ENCODE measurements around the gene NT5DC2.
A peak's percentile ranks its signal among the peaks of the same experiment; 100 is the strongest.

Gene NT5DC2

DNA sequence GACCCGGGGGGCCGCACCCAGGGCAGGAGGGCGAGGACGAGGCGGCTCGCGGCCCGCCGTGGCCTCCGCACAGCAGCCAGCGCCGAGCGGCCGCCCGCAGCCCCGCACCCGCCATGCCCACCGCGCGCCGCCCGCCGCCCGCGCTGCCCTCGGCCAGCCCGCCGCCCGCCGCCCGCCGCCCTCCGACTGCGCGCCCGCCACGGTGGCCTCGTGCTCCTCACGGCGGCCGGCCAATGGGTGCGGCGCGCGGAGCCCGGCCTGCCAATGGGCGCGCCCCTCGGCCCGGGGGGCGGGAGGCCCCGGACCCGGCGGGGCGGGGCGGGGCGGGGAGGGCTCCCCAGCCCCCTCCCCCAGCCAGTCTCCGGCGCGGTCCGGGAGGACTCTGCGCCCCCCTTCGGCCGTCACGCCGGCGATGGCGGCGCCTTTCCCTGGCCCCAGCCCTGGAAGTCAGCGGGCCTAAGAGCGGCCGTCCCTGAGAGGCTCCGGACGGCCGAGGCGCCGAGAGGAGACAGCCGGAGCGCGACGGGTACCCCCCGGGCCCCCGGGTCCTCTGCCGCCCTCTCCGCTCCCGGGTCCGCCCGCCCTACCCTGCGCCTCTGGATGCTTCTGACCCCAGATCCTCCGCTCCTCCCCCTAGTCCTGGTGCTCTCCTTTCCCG is at the start of gene NT5DC2:
Gene NT5DC2, minus strand, starts transcription at position 235 of the 658 bp plus-strand sequence. Its CDS starts 120 bp downstream, at position 115.
- peak within 1 kb of the TSS; percentile 70 for H3K9ac ChIP-seq (ENCODE audit: low read depth, low read length)
- peaks cover 12% of the 10 kb centered on the region for H3K4me1 ChIP-seq (ENCODE audit: insufficient read depth, low read length)
- H3K9me3 ChIP-seq (ENCODE audit: control insufficient read depth, insufficient read depth, low read length) = no peaks in the 10 kb centered on the region
- H3K36me3 ChIP-seq (ENCODE audit: insufficient read depth, low read length) = no peaks in the 10 kb centered on the region; the same call in 1 of the 2 replicates

DNA sequence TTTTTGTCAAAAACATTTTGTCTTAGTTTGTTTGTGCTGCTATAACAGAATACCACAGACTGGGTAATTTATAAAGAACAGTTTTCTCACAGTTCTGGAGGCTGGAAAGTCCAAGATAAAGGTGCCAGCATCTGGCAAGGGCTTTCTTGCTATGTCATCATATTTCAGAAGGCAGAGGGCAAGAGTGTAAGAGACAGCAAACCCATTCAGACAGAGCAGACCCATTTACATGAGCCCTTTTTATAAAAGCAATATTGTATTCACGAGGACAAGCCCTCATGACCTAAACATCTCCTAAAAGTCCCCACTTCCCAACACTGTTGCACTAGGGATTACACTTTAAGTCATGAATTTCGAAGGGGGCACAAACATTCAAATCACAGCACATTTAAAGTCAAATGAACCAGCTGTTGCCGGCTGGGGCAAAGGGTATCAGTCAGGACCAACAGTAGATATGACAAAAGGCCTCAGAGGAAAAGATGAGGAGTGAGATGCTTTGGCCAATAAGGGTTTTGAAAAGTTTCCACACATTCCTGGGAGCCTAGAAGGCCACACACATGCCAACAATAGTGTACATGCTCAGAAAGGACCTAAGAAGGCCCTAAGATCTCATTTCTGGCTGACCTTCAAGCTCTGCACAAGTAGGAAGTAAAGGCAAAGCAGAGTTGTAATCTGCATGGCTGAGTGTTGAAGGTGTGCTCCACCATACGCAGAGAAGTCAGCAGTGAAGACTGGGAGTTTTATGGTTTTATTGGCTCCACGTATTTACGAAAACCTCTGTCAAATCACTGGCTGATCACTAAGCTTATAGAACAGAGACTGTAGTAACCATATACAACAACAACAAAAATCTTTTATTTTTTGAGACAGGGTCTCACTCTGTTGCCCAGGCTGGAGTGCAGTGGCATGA is 40.7 kb upstream of the NT5DC2 start:
- Histone ChIP-seq H3K36me3 (ENCODE audit: insufficient read depth, low read length) (peaks cover 18% of the 10 kb centered on the region), H3K9me3 (ENCODE audit: control insufficient read depth, insufficient read depth, low read length) (no peaks in the 10 kb centered on the region), H3K4me1 (ENCODE audit: insufficient read depth, low read length) (no peaks in the 10 kb centered on the region), H3K9ac (ENCODE audit: low read depth, low read length) (no peak overlapping the region)

DNA sequence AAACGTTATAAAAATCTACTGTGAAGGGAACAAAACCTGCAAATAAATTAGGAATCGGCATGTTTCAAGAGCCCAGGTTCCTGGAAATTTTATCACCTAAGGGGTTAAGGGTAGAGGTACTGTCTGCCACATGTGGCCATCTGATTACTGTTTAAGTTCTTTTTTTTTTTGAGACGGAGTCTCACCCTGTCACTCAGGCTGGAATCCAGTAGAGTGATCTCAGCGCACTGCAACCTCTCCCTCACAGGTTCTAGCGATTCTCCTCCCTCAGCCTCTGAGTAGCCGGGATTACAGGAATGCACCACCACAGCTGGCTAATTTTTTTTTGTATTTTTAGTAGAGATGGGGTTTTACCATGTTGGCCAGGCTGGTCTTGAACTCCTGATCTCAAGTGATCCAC is 38.6 kb upstream of the NT5DC2 start:
- H3K4me1 ChIP-seq (ENCODE audit: insufficient read depth, low read length) = no peaks in the 10 kb centered on the region
- no peak overlapping the region for H3K9ac ChIP-seq (ENCODE audit: low read depth, low read length)
- H3K36me3 ChIP-seq (ENCODE audit: insufficient read depth, low read length) = peaks cover 12% of the 10 kb centered on the region; the same call in 1 of the 2 replicates
- no peaks in the 10 kb centered on the region for H3K9me3 ChIP-seq (ENCODE audit: control insufficient read depth, insufficient read depth, low read length)

DNA sequence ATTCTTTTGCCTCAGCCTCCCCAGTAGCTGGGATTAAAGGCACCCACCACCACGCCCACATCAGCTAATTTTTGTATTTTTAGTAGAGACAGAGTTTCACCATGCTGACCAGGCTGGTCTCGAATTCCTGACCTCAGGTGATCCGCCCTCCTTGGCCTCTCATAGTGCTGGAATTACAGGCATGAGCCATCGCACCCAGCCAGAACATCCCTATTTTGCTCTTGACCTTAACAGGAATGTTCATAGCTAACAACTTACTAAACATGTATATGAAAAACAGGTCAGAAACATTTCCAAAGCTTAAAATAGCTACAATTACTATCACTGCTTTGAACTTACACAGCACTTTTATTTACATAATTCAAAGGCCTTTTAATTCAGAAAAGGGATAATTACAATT is 36.4 kb upstream of the NT5DC2 start:
- no peaks in the 10 kb centered on the region for H3K9me3 ChIP-seq (ENCODE audit: control insufficient read depth, insufficient read depth, low read length)
- no peaks in the 10 kb centered on the region for H3K4me1 ChIP-seq (ENCODE audit: insufficient read depth, low read length)
- no peak overlapping the region for H3K9ac ChIP-seq (ENCODE audit: low read depth, low read length)
- 0 out of 2 replicates have a peak, but pooled peaks cover 6% of the 10 kb centered on the region for H3K36me3 ChIP-seq (ENCODE audit: insufficient read depth, low read length)

DNA sequence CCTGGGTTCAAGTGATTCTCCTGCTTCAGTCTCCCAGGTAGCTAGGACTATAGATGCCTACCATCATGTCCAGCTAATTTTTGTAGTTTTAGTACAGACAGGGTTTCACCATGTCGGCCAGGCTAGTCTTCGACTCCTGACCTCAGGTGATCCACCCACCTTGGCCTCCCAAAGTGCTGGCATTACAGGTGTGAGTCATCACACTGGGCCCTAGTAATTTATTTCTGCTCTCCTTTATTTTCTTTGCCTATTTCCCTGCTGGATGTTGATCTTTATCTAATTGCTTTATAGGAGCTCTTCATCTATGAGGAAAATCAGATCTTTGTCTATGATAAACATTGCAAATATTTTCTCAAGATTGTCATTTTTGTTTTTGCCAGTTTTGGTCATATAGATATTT is 34.4 kb upstream of the NT5DC2 start:
- no peak overlapping the region for H3K9ac ChIP-seq (ENCODE audit: low read depth, low read length)
- no peaks in the 10 kb centered on the region for H3K9me3 ChIP-seq (ENCODE audit: control insufficient read depth, insufficient read depth, low read length)
- H3K4me1 ChIP-seq (ENCODE audit: insufficient read depth, low read length) = no peaks in the 10 kb centered on the region
- peaks cover 3% of the 10 kb centered on the region; the same call in 1 of the 2 replicates for H3K36me3 ChIP-seq (ENCODE audit: insufficient read depth, low read length)

DNA sequence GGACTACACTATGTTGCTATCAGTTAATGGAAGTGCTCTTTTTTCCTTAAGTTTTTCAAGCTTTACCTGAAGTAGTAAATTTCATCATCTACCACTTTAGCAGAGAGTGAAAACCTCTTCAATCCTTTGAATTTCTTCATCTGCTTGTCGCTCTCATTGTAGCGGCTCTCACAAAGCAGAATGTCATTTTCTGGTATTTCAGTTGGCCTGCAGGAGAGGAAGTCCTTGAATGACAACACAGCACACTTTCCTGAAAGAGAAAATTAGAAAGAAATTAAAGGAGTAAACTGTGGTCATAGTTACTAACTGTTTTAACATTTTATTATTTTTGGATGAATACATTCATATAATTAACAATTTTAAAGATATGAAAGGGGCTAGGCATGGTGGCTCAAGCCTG is 30.3 kb upstream of the NT5DC2 start:
- Histone ChIP-seq H3K9ac (ENCODE audit: low read depth, low read length) (no peak overlapping the region), H3K4me1 (ENCODE audit: insufficient read depth, low read length) (no peaks in the 10 kb centered on the region), H3K9me3 (ENCODE audit: control insufficient read depth, insufficient read depth, low read length) (no peaks in the 10 kb centered on the region), H3K36me3 (ENCODE audit: insufficient read depth, low read length) (peaks cover 7% of the 10 kb centered on the region; the same call in 1 of the 2 replicates)

DNA sequence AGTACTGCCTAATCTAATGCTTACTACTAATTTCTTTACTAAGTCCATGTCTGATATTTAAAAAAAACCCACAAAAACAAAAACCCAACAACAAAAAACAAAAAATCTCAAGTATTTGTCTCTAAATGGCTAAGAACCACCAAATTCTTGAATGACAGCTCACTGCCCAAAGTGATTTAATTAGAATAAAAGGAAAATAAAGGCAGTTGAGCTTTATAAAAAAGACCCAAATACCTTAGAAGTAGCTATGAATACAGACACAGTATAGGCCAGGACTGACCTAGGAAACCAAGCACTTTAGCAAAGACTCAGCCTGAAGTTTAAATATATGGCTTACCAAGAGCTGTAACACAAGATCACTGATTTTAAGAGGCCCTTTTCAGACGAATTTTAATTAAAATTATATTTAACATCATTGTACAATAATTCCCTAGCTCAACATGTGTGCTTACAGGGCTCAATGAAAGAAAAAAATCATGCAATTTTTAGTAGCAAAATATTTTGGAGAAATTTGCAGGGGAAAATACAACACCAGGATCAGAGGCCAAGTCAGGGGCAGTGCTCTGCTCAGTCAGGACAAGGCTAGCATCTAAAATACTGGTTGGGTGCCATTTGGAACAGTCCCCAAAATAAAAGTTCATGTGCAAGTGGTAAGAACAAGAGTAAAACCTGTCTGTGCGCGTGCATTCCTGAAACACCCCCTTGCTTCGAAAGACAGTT is 27.5 kb upstream of the NT5DC2 start:
- Histone ChIP-seq H3K36me3 (ENCODE audit: insufficient read depth, low read length) (peaks cover 7% of the 10 kb centered on the region; the same call in 1 of the 2 replicates), H3K9me3 (ENCODE audit: control insufficient read depth, insufficient read depth, low read length) (no peaks in the 10 kb centered on the region), H3K4me1 (ENCODE audit: insufficient read depth, low read length) (peaks cover 6% of the 10 kb centered on the region; the same call in 1 of the 2 replicates), H3K9ac (ENCODE audit: low read depth, low read length) (no peak overlapping the region)

DNA sequence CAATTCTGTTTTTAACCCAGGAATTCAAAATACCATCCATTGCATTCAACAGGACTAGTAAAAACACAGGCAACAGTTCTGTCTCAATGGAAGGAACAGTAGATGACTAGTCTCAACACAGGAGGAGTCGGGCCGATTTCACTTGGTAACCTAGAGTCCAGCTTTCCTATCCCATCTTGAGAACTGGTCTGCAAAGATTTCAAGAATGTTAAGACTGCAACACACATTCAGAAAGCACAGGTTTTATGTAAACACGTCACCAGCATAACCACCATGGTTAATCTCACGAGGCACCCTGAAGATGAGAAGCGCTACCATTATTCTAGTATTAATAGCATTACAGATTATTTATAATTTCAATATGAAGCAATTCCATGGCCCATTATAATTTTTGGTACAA is 24.8 kb upstream of the NT5DC2 start:
- no peaks in the 10 kb centered on the region for H3K9me3 ChIP-seq (ENCODE audit: control insufficient read depth, insufficient read depth, low read length)
- H3K4me1 ChIP-seq (ENCODE audit: insufficient read depth, low read length) = peaks cover 6% of the 10 kb centered on the region; the same call in 1 of the 2 replicates
- no peak overlapping the region for H3K9ac ChIP-seq (ENCODE audit: low read depth, low read length)
- peaks cover 7% of the 10 kb centered on the region for H3K36me3 ChIP-seq (ENCODE audit: insufficient read depth, low read length)

DNA sequence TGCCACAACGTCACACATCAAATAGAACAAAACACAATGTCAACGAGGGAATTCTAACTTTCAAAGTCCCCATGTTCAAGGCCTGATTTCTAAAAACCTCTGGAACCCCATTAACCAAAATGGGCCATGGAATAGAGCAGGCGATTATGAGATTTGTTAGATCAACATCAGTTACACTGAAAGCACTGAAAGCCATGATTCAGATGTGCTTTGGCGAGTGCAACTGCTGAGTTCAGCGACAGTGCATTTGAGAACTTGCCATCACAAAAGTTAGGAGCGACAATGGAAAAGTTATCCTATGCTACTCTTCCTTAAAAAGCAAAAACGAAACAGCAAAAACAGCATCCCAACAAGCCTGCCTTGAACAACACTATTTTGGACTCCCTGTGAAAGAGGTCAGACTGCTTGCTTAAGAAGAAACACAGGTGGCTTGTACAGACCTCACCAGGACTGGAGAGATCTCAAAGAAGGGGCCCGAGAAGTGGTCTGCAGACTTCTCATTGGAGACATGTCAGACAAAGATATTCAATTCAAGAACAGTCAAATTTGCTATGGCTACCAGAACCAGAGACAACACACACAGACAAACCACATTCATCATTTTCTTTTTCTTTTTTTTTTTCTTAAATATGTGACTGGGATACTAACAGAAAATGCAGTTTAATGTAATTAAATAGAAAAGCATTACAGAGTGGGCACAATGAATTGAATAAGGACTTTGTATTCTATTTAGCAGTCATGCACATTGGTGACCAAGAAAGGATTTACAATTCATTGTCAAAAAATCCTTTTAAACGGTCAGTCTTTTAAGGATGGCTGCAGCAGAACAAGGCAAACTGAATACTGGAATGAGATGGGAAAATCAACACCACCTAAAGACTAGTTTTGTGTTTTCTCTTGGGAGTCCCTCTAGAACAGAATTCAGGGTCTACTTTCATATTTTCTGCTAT is 23.6 kb upstream of the NT5DC2 start:
- H3K36me3 ChIP-seq (ENCODE audit: insufficient read depth, low read length) = peaks cover 3% of the 10 kb centered on the region
- H3K4me1 ChIP-seq (ENCODE audit: insufficient read depth, low read length) = peaks cover 6% of the 10 kb centered on the region; the same call in 1 of the 2 replicates
- H3K9me3 ChIP-seq (ENCODE audit: control insufficient read depth, insufficient read depth, low read length) = no peaks in the 10 kb centered on the region
- no peak overlapping the region for H3K9ac ChIP-seq (ENCODE audit: low read depth, low read length)

DNA sequence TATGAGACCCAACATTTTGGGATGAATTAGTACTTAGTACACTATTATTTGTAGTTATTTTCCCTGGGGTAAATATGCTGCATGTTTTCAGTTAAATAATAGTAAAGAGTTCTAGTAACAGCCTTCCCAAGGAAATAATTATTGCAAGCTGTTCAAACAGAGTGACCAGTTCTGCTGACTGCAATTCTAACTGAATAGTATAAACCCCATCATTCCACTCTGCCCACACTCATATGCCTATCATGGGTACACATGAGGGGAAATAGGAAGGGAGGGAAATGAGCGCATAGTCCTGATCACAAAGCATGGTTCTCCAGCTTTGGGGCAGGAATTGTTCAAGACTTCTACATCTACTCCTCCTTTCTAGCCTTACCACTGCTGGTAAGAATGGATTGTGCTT is 21.4 kb upstream of the NT5DC2 start:
- Histone ChIP-seq H3K9me3 (ENCODE audit: control insufficient read depth, insufficient read depth, low read length) (no peaks in the 10 kb centered on the region), H3K36me3 (ENCODE audit: insufficient read depth, low read length) (no peaks in the 10 kb centered on the region; the same call in none of the 2 replicates), H3K4me1 (ENCODE audit: insufficient read depth, low read length) (peaks cover 6% of the 10 kb centered on the region; the same call in 1 of the 2 replicates), H3K9ac (ENCODE audit: low read depth, low read length) (no peak overlapping the region)

DNA sequence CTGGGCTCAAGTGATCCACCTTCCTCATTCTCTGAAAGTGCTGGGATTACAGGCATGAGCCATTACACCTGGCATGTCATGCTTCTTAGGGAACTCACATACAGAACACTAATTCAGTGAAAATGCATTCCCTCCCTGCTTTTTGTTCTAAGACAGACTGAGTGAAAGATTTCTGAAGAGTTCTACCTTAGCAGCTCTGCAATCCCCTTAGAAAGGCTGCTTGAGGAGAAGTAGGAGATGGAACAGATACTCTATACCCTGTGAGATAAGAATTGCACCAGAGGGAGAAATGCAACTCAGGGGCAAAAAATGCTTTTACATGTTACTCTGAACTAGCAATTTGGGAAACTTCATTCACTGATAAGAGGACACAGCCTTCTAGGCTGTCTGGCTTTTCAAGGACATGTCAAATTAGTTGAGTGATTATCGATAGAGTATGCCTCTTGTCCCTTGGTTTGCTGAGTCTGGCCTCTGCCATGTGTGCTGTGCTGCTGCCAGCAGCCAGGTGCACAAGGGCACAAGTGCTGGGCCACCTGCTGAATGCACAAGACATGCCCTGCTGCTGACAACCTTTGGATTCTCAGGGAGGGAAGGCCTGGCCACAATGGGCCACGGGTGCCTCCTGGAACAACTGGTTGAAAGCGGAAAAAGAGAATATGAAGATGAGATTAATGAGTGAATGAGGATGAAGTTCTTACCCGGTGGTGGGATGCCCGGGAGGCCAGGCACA is 20.5 kb upstream of the NT5DC2 start:
- no peak overlapping the region for H3K9ac ChIP-seq (ENCODE audit: low read depth, low read length)
- H3K36me3 ChIP-seq (ENCODE audit: insufficient read depth, low read length) = no peaks in the 10 kb centered on the region; the same call in none of the 2 replicates
- H3K4me1 ChIP-seq (ENCODE audit: insufficient read depth, low read length) = peaks cover 6% of the 10 kb centered on the region; the same call in 1 of the 2 replicates
- no peaks in the 10 kb centered on the region for H3K9me3 ChIP-seq (ENCODE audit: control insufficient read depth, insufficient read depth, low read length)

DNA sequence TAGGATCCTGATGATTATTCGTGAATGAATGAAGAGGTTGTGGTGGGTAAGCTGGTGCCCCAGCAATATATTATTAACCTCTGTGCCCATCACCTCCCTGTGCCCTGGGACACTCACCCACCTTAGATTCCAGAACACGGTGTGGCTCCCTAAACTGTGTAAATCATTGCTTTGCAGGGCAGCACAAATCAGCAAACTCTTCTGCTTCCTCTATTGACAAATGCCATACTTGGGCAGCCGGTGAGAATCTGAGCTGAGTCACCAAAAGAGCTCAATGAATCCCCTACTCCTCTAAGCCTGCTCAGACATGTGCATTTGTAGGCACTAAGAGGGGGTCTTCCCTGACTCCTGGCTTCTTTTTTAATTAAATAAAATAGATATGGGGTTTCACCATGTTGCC is 18.4 kb upstream of the NT5DC2 start:
- Histone ChIP-seq H3K36me3 (ENCODE audit: insufficient read depth, low read length) (peaks cover 4% of the 10 kb centered on the region), H3K9me3 (ENCODE audit: control insufficient read depth, insufficient read depth, low read length) (no peaks in the 10 kb centered on the region), H3K4me1 (ENCODE audit: insufficient read depth, low read length) (peaks cover 6% of the 10 kb centered on the region; the same call in 1 of the 2 replicates), H3K9ac (ENCODE audit: low read depth, low read length) (no peak overlapping the region)

DNA sequence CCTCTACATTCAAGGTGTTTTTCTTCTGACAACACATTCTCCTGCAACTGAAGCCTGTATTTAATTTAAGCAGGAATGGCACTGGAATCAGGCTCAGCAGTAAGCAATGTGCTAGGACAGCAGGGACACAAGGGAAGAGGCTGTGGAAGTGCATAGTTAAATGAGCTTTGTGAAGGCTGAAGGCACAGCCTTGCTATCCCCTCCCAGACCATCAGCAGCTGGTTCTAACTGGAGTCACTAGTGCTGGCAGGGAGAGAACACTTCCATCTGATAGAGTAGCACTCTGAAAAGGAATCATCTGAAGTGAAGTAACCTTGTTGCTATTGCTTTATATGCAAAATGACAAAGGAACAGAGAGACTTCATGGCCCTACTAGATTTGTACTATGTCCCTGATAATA is 17.5 kb upstream of the NT5DC2 start:
- Histone ChIP-seq H3K4me1 (ENCODE audit: insufficient read depth, low read length) (no peaks in the 10 kb centered on the region; the same call in 1 of the 2 replicates), H3K9me3 (ENCODE audit: control insufficient read depth, insufficient read depth, low read length) (no peaks in the 10 kb centered on the region), H3K9ac (ENCODE audit: low read depth, low read length) (no peak overlapping the region), H3K36me3 (ENCODE audit: insufficient read depth, low read length) (peaks cover 4% of the 10 kb centered on the region)
